Inflammatory macrophage (primary cell): ENCODE results near the gene EZH2.

Source experiments
- DNase-seq, 2 donors: peaks; one replicate each; pipeline ENCODE4 v3.0.0-alpha.2; 2020 to 2022

The EZH2 gene

DNA sequence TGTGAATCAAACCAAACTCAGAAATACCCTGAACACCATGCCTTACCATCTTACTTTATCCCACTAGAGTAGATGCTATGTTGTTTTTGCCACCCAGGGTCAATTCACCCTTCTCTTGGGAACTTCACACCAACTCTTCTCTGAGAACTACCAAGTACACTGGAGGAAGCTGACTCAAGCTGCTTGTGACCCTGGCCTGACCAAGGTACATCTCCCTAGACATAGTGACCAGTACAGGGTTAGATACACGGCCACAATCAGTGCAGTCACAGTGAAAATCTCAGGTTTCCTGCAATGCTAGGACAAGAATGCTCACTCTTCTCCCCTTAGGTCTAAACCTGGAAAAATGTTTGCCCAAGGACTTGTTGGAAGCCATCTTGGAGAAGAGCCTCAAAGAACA is 31.8 kb downstream of the EZH2 start:
- peak in 1 of 2 donors; percentile 6 for DNase-seq

DNA sequence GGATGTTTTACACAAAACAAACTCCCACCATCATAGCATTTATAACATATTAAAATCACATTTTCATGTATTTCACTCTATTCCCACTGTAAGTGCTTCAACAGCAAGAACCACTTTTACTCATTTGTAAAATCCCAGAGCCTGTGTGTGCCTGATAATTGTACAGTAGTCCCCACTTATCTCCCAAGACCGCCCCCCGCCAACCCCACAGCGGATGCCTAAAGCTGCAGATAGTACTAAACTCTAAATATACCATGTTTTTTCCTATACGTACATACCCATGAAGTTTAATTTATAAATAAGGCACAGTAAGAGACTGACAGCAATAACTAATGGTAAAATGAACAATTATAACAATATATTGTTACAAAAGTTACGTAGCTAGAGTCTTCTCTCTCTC is 33.5 kb downstream of the EZH2 start:
- no peak for DNase-seq

DNA sequence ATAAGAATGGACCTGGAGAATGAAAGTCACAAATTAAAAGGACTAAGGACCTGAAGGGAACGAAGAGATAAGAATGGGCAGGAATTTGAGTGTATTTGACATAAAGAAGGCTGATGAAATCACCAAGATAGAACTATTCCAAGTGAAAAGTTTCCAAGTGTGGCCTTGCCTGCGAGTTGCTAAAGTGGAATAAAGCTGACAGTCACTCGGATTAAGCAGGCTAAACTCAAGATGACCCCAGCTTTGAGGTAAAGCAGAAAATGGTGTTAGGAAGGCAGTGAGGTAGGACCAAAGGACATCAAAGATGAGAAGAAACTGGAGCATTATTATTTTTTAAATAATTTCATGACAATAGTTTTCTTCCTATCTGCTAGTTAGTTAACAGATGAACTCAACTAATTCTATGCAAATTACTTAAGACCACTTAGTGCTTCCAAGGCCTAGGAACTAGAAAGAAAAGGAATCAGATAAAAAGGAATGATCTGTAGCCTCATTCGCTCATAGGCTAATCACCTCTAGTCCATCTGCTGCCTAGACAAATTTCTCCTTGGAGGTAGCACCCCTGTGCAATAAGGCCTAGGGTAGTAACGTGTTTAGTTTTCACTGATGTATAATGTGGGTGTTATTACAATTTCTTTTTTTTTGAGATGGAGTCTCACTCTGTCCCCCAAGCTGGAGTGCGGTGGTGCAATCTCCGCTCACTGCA is 34.5 kb downstream of the EZH2 start:
- no peak for DNase-seq

DNA sequence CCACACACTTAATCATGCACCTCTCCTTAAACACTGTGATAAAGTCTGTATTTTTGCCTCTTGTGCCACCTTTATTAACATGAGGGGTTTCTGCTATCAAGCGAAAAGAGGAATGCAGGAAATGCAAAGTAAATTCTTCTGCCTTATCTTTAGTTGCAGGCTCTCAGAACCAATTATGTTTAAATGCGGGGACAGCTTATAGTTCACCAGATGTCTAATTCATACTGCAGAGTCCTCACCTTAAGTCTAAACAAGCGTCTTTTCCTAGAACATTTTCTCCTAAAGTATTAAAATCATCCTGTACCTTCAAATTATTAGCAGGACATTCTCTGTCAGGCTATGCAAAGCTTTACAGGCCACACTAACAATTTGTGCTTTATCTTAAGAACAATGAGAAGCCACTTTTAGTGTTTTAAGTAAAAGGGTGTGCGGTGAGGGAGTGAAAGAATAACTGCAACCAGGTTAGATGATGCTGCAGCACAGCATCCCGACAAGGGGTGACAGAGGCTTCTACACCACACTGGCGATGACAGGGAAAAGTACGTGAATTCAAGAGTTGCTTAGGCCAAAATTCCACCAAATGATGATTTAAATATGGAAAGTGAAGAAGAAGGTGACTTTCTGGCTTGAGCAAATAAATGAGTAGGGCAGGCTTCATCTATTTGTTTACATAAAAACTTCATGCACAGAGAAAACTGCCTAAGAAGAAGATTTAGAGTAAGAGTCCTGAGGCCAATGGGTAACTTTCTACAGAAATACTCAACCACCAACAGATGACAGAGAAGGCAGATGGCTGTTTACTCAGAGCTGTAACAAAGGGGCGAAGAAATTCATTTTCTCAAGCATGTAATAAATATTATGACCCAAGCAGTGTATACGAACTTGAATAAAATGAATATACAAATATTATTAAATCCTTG is 36.0 kb downstream of the EZH2 start:
- no peak for DNase-seq

DNA sequence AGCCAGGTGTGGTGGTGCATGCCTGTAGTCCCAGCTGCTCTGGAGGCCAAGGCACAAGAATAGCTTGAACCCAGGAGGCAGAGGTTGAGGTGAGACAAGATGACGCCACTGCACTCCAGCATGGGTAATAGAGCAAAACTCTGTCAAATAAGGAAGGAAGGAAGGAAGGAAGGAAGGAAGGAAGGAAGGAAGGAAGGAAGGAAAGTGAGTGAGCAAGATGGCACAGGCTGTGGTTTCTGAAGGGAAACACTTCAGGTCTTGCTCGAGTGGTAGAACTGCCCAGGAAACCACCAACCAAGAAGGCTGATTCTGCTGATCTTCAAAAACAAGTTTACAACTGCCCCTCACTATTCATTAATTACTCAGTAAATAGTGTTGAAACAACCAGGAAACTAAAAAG is 45.2 kb downstream of the EZH2 start:
- no peak for DNase-seq

DNA sequence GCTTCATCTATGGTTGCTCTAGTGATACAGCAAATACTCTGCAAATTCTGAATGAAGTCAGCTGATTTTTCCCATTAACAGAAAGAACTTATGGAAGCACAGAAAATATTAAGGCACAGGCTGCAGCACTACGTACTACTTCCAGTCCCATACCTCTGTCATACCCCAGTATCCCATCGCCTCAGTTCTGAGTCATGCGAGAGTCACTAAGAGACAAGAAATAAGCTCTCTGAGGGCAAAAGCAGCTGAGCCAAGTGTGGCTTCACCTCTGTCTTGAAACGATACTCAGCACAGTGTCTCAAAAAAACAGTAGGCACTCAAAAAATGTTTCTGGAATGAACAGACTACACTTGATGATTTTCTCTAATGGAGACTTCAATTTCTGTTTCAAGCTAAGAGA is 48.2 kb downstream of the EZH2 start:
- no peak for DNase-seq

DNA sequence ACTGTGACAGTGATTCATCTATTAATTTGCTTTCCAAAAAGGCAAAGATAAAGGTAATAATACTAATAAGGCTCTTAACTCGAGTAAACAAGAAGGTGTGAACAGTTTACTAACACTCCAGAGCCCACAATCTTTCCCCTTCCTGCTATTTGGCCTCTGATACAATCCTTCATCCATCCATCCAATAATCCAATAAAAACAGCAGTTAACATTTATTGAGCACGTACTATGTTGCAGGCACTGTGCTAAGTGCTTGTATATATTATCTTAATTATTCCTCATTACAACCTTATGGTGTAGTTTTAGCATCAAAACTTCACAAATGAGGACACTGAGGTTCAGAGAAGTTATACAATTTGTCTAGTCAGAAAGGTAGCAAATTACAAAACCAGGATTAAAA is 49.5 kb downstream of the EZH2 start:
- DNase-seq, result no peak

DNA sequence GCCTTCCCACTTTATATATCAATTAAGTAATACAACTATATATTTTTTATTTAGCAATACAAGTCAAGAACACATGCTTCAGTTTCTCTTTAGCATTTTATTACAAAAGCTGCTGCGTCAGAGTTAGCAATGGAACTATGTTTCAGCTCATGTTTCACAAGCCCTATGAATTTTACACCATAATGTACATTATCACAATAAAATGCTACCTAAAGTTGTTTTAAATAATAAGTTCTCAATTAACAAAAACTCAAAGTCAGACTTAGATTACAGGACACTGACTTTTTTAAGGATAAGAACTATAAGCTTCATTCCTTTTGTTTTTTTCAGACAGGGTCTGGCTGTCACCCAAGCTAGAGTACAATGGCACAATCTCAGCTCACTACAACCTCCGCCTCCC is 52.3 kb downstream of the EZH2 start:
- DNase-seq, result no peak

DNA sequence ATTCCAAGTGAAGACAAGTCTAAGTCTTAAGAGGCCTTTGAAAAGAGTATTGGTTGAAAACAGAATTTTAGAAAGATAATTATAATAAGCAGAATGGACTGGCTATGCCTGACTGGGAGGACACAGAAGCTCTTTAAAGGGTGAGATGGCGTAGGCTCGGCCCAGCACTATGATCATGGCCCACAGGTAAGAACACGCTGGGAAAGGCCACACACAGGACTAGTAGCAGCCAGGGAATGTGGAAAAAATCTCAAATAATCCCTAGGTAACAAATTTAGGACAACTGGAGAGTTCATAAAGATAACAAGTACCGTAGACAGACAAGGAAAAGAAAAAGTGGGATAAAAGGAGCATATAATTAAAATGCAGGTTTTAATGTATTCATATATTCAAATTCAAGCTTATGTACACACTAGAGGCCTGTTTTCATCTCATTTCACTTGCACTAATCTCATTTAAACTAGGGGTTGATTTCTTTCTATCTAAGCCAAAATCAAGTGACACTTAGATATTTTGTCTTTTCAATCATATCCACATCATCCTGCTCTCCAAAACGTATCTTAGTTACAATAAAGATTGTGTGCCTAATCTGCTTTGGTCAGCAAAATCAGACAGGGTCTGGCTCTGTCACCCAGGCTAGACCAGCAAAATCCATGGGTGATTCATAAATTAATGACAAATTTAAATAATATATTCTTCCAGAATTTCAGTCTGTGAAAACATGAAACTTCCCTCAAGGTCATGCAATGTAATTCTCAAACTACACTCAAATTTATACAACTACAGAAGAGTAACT is 53.0 kb downstream of the EZH2 start:
- no peak for DNase-seq

DNA sequence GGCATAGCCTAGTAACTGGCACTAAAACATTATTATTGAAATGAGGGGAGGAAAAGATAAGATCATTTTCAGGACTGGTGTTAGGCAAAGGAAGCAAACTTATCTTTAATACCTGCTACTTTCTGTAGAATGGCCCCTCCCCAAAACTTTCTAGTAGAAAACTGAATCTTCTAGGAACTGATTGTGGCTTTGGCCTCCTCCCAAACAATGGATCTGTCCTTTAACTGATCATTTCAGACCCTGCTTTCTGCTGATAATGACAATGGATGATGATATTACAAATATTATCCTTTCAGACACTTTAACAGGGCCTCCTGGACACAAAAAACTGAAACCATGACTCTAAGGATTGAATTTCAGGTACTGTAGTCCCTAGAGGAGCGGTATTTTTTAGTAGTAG is 55.1 kb downstream of the EZH2 start:
- DNase-seq, result no peak

DNA sequence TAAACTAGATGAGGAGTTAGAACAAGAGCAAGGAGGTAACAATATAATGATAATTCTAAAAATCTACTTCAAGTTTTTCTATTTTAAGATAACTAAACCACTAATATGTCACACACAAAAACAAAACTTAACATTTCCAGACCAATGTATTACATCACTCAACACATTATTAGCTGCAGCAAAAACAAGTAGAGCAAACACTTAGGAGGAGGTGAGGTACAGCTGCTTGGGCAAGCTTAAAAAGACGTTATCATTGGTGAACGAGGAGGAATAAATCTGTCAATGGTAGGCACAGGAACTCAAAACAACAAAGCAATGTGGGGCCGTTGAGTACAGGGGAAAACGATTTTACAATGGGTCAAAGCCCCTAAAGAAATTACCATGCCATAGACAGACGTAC is 58.8 kb downstream of the EZH2 start:
- DNase-seq, result no peak

DNA sequence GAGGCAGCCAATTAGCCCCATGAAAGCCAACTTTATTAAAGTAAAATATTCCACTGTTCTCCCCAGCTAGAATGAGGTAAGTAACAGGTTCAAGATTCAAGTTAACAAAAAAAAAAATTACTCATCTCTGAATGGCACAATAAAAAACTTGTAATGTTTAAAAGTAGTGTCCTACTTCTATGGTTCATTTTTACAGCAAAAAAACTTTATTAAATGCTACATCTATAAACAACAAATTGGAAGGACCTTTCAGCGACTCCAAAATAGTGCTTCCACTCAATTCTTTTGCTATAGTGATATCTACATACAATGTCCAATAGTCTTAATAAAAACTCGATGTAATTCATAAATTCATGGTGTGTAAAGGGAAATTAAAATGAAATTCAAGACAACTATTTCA is 59.2 kb downstream of the EZH2 start:
- DNase-seq, result no peak

DNA sequence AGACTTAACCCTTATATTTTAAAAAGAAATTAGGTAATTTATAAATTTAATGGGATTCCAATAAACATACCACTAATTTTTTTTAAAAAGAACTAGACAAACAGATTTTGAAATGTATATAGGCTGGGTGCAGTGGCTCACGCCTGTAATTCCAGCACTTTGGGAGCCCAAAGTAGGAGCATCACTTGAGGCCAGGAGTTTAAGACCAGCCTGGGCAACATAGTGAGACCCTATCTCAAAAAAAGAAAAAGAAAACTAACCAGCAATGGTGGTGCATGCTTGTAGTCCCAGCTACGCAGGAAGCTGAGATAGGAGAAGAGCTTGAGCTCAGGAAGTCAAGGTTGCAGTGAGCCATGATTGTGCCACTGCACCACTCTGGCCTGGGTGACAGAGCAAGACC is 62.7 kb downstream of the EZH2 start:
- DNase-seq, result no peak

DNA sequence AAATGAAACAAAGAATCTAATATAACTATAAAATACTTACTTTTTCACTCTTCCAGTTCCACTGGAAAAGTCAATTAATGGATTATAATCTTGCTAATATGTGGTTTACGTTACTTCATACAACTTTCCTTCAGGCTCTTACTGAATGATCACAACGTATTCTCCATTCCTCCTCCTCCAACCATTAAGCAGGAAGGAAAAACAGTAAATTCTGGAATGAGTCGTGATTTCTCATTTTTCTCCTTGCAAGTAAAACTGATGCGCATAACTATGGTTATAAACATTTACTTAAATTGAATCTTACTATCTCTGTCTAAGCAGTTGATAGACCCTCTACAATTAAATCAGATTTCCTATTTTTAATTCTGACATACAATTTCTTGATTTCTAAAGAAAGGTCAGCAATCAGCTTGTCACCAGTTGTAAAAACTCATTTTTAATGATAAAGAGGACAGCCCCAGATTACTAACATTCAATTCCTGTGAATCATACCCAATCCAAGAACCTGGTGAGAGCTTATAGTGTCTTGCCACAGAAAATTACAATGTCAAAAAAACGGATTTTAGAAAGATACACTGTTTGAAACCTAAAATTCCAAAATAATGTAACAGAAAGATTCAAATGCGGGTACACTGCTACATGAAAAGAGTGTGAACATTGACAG is 64.3 kb downstream of the EZH2 start:
- DNase-seq, result no peak

DNA sequence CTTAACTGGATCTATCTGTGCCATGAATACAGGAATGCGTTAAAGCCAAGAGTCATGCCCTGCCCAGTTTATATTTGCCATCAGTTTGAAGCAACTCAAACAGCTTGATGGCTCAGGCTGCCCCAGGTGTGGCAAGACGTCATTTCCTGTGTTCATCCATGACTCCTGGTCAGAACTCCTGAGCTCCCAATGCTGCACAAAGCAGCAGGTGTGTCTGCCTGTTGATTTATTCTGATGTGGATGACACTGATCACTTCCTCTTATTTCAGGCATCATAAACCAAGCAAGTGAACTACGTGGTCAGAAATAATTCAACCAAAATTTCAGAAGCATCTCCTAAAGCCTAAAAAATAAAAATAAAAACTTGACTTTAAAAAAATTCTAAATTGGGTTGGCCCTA is 68.5 kb downstream of the EZH2 start:
- DNase-seq, result no peak

DNA sequence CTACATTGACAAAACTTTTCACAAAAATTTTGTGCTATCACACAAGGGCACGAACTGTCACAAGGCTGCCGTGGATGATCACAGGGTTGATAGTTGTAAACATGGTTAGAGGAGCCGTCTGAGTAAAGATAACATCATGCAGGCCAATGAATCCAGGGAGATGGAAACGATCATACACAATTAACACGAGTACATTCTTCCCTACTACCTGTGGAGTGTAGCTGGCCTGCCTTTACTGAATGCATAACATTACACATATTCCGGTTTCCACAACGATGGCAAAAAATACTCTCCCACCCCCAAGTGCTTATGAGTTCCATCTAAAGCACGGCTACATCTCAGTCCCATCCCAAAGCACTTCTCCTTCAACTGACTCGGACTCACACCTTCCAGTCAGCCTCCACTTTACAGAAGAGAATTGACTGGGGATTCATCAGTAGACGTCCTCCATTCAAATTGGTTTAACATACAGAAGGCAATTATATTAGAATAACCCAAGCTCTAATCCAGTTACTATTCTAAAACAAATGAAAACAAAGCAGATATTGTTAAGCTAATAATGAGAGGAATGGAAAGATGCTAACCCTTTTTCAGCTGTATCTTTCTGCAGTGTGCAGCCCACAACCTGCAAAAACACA is 69.0 kb downstream of the EZH2 start:
- no peak for DNase-seq

DNA sequence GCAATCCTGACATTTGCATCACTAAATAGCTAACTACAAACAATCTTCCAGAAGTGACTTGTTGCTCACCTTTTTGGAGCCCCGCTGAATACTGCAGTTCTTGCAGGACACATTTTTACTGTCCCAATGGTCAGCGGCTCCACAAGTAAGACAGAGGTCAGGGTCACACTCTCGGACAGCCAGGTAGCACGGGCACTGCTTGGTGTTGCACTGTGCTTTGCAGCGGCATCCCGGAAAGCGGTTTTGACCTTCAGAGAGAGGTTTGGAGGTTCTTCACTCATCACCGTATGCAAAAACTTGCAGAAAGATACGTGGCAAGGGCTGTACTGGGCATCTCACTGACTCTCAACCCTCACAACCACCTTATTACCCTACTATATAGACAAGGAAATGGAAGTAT is 70.2 kb downstream of the EZH2 start:
- no peak for DNase-seq

DNA sequence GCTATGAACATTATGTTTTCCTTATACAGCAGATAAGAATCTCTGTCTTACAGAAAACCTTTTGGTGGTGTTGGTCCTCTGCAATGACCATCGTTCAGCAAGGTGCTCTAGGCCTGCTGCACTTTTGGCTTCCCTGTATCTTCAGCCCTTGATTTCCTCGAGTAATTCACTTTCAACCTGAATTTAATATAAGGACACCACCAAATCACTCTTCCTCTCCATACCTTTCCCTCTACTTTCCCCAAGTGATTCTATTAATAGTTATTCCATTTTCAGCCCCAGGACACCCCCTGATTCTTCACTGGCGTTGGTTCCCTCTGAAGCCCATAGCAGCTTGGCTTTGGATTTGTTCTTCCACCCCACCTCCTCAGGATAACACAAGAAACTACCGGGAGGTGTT is 72.2 kb downstream of the EZH2 start:
- DNase-seq, result no peak

DNA sequence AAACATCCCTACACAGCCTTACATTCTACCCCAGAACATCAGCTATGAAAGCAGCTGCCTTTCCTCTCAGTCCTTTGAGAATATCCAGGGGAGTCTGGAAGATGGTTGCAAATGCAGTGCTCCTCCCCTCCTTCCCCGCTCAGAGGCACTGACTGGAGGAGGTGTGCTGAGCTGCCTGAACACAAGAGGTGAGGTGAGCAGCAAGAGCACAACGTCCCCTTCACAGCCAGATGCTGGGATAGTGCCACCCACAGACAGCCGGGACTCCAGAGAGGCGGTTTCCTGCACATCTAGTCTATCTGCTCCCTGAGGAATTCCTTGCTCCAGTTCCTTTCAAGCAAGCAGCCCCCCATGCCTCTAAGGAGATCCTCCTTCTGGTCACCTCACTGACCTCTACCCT is 74.2 kb downstream of the EZH2 start:
- DNase-seq, result no peak

DNA sequence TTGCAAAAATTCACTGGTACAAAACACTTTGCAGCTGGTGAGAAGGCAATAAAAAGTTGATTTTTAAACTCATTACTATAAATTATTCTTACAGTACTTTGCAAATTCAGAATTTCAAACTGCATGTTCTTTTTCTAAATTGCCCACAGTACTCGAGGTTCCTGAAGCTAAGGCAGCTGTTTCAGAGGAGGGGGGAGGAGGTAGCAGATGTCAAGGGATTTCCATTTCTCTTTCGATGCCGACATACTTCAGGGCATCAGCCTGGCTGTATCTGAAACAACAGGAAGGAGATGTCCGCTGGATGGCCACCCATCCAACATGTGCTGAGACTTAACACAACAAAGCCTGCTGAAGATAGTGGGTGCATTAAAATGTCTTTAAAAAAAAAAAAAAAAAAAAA is 76.7 kb downstream of the EZH2 start:
- no peak for DNase-seq

DNA sequence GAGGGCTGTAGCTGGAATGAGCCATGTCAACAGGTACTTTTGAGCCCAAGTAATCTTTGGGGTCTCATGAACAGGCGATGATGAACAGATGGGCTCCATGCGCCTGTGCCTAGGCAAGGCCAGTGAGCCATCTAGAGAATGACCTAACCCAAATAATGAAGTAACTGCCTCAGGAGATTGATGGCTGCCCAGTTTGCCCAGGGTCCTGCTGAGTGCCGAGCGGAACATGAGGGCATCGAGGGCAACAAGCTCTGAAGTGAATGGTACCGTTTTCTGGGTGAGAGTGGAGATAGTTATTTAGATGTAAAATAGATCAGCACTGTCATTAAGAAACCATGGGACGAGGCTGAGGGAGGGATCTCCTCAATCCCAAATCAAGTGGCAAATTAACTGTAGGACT is 77.9 kb downstream of the EZH2 start:
- DNase-seq, result no peak
